Measurements from ENCODE around the gene LTB4R2. TPM values are rescaled to one million over a fixed set of nuclear protein-coding genes. Genes with fewer than 3 reads are reported as not detected.
A peak's percentile ranks its signal among the peaks of the same experiment; 100 is the strongest.

Gene LTB4R2
- total and polyA plus RNA-seq, 2 experiments from 2014 or later = 0.40 to 12.6 TPM

DNA sequence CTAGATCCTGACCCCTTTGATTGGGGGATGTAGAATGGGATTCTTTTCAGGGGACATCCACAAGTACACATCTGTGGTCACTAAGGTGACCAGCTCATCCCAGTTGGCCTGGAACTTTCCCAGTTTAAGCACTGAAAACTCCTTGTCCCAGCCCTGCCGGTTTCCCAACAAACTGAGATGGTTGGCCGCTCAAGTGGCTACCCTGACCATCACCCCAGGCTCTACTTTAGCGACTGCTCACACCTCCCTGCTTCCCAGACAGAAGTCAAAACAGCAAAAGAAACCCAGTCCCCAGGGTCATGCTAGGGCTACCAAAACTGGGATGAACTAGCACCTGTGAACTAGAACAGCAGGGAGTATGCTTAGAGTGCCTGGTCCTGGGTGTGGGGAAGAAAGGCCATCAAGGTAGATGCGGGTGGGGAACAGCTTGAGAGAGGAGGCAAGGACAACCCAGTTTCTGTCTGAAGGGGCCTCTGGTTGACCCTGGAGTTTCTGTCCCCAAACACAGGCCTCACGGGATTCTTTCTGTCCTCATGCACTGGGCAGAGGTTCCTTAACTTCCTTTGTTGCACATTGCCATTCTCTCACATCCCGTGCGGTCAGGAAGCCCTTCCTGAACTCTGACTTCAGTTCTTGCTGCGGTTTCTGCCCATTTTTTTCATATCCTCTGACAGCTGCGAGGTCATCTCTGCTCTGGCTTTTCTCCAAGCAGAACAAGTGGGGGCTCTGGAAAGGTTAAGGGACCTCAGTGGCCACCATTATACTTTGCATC, 3.0 kb downstream of the LTB4R2 start:
- no peaks in the 10 kb centered on the region for H3K36me3 ChIP-seq (ENCODE audit: insufficient read depth)
- peaks cover 16% of the 10 kb centered on the region for H3K36me3 Mint-ChIP-seq (ENCODE audit: low read depth)
- no peak overlapping the region for H3K27ac ChIP-seq (ENCODE audit: low read depth)
- peaks cover 4% of the 10 kb centered on the region; the same call in 1 of the 2 replicates for H3K4me1 ChIP-seq (ENCODE audit: insufficient read depth)
- no peaks in the 10 kb centered on the region for H3F3A ChIP-seq (replicated peaks; ENCODE audit: low read depth)
- no peak overlapping the region for H3K27ac Mint-ChIP-seq
- H3K4me3 ChIP-seq = no peak overlapping the region
- DNase-seq (ENCODE audit: low spot score) = no peak
- H3K4me1 Mint-ChIP-seq = peaks cover 12% of the 10 kb centered on the region
- no peak overlapping the region for H2AFZ ChIP-seq
- H3K4me2 ChIP-seq = no peak overlapping the region
- TF ChIP-seq, protein P1, sequence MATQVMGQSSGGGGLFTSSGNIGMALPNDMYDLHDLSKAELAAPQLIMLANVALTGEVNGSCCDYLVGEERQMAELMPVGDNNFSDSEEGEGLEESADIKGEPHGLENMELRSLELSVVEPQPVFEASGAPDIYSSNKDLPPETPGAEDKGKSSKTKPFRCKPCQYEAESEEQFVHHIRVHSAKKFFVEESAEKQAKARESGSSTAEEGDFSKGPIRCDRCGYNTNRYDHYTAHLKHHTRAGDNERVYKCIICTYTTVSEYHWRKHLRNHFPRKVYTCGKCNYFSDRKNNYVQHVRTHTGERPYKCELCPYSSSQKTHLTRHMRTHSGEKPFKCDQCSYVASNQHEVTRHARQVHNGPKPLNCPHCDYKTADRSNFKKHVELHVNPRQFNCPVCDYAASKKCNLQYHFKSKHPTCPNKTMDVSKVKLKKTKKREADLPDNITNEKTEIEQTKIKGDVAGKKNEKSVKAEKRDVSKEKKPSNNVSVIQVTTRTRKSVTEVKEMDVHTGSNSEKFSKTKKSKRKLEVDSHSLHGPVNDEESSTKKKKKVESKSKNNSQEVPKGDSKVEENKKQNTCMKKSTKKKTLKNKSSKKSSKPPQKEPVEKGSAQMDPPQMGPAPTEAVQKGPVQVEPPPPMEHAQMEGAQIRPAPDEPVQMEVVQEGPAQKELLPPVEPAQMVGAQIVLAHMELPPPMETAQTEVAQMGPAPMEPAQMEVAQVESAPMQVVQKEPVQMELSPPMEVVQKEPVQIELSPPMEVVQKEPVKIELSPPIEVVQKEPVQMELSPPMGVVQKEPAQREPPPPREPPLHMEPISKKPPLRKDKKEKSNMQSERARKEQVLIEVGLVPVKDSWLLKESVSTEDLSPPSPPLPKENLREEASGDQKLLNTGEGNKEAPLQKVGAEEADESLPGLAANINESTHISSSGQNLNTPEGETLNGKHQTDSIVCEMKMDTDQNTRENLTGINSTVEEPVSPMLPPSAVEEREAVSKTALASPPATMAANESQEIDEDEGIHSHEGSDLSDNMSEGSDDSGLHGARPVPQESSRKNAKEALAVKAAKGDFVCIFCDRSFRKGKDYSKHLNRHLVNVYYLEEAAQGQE (IDR thresholded peaks at IDR 0.05; ENCODE audit: unreplicated experiment) = no peak
- no peak for TF ChIP-seq STAT1 (IDR thresholded peaks at IDR 0.05; ENCODE audit: unreplicated experiment)
- TF ChIP-seq, protein P2, sequence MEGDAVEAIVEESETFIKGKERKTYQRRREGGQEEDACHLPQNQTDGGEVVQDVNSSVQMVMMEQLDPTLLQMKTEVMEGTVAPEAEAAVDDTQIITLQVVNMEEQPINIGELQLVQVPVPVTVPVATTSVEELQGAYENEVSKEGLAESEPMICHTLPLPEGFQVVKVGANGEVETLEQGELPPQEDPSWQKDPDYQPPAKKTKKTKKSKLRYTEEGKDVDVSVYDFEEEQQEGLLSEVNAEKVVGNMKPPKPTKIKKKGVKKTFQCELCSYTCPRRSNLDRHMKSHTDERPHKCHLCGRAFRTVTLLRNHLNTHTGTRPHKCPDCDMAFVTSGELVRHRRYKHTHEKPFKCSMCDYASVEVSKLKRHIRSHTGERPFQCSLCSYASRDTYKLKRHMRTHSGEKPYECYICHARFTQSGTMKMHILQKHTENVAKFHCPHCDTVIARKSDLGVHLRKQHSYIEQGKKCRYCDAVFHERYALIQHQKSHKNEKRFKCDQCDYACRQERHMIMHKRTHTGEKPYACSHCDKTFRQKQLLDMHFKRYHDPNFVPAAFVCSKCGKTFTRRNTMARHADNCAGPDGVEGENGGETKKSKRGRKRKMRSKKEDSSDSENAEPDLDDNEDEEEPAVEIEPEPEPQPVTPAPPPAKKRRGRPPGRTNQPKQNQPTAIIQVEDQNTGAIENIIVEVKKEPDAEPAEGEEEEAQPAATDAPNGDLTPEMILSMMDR (conservative IDR thresholded peaks at IDR 0.05; ENCODE audit: low read depth in 2 of 2) = no peak
- no peak for TF ChIP-seq NANOG (IDR thresholded peaks at IDR 0.05; ENCODE audit: borderline replicate concordance)
- no peak for TF ChIP-seq JUNB (IDR thresholded peaks at IDR 0.05; ENCODE audit: unreplicated experiment)
- no peak for TF ChIP-seq ZNF114 (CRISPR knock-in tag; IDR thresholded peaks at IDR 0.05)
- TF ChIP-seq EZH2 (IDR thresholded peaks at IDR 0.05; ENCODE audit: low read depth, unreplicated experiment) = no peak
- TF ChIP-seq CREB1 (CRISPR knock-in tag; IDR thresholded peaks at IDR 0.05; ENCODE audit: low read depth) = no peak
- peak overlapping the region; percentile 43; the same call in 1 of the 3 replicates for H3K4me3 Mint-ChIP-seq
- no peaks in the 10 kb centered on the region for H3K9me3 Mint-ChIP-seq
- no peaks in the 10 kb centered on the region for H3K79me2 ChIP-seq (replicated peaks; ENCODE audit: insufficient read depth)
- ATAC-seq = no peak
- H3K9me2 ChIP-seq (ENCODE audit: insufficient read depth) = no peaks in the 10 kb centered on the region
- H4K20me1 ChIP-seq (replicated peaks; ENCODE audit: insufficient read depth) = no peaks in the 10 kb centered on the region; the same call in none of the 2 replicates
- peaks cover 42% of the 10 kb centered on the region for H3K27me3 Mint-ChIP-seq (ENCODE audit: insufficient read depth, low read depth, poor library complexity)
- peaks cover 34% of the 10 kb centered on the region for H3K27me3 ChIP-seq (ENCODE audit: insufficient read depth)

GRCh38 chr14:24313913-24314312, 4.0 kb downstream of the LTB4R2 start:
- H3K4me3 Mint-ChIP-seq = no peak overlapping the region
- H3K9me2 ChIP-seq (ENCODE audit: insufficient read depth) = no peaks in the 10 kb centered on the region
- no peaks in the 10 kb centered on the region for H3K9me3 Mint-ChIP-seq
- H3F3A ChIP-seq (replicated peaks; ENCODE audit: low read depth) = no peaks in the 10 kb centered on the region
- DNase-seq (ENCODE audit: low spot score) (no peak), ATAC-seq (no peak)
- H3K4me3 ChIP-seq = no peak overlapping the region
- H3K27me3 ChIP-seq (ENCODE audit: insufficient read depth) = peaks cover 44% of the 10 kb centered on the region
- H3K27ac Mint-ChIP-seq = no peak overlapping the region
- H3K4me1 ChIP-seq (ENCODE audit: insufficient read depth) = peaks cover 4% of the 10 kb centered on the region; the same call in 1 of the 2 replicates
- H4K20me1 ChIP-seq (replicated peaks; ENCODE audit: insufficient read depth) = no peaks in the 10 kb centered on the region; the same call in 1 of the 2 replicates
- H3K27ac ChIP-seq (ENCODE audit: low read depth) = no peak overlapping the region
- H3K4me2 ChIP-seq = no peak overlapping the region
- peaks cover 47% of the 10 kb centered on the region for H3K27me3 Mint-ChIP-seq (ENCODE audit: insufficient read depth, low read depth, poor library complexity)
- H3K36me3 ChIP-seq (ENCODE audit: insufficient read depth) = no peaks in the 10 kb centered on the region
- H2AFZ ChIP-seq = no peak overlapping the region
- H3K4me1 Mint-ChIP-seq = peaks cover 10% of the 10 kb centered on the region; the same call in 2 of the 3 replicates
- peaks cover 9% of the 10 kb centered on the region for H3K36me3 Mint-ChIP-seq (ENCODE audit: low read depth)
- no peaks in the 10 kb centered on the region for H3K79me2 ChIP-seq (replicated peaks; ENCODE audit: insufficient read depth)
- TF ChIP-seq ZNF114 (CRISPR knock-in tag; IDR thresholded peaks at IDR 0.05) = no peak
- TF ChIP-seq CREB1 (CRISPR knock-in tag; IDR thresholded peaks at IDR 0.05; ENCODE audit: low read depth) = no peak
- no peak for TF ChIP-seq JUNB (IDR thresholded peaks at IDR 0.05; ENCODE audit: unreplicated experiment)
- TF ChIP-seq, protein P1 (IDR thresholded peaks at IDR 0.05; ENCODE audit: unreplicated experiment) = no peak
- no peak for TF ChIP-seq ZNF331 (CRISPR knock-in tag; IDR thresholded peaks at IDR 0.05; ENCODE audit: low read depth)
- TF ChIP-seq, protein P2 (conservative IDR thresholded peaks at IDR 0.05; ENCODE audit: low read depth in 2 of 2) = no peak
- TF ChIP-seq STAT1 (IDR thresholded peaks at IDR 0.05; ENCODE audit: unreplicated experiment) = no peak

Data from GM23338 (cell line).